GM19099 (cell line): ENCODE results near the gene APBA1.

Source experiments
- POLR2A ChIP-seq: IDR thresholded peaks from 3 replicates; pipeline ENCODE4 v1.6.1; 2011; ENCODE audit warnings: low read depth; ENCODE audit not compliant: insufficient read length; ENCODE audit errors: extremely low read depth

APBA1 gene

GRCh38 chr9:69673311-69673640 is 1.1 kb upstream of the APBA1 start:
- TF ChIP-seq POLR2A: no peak

DNA sequence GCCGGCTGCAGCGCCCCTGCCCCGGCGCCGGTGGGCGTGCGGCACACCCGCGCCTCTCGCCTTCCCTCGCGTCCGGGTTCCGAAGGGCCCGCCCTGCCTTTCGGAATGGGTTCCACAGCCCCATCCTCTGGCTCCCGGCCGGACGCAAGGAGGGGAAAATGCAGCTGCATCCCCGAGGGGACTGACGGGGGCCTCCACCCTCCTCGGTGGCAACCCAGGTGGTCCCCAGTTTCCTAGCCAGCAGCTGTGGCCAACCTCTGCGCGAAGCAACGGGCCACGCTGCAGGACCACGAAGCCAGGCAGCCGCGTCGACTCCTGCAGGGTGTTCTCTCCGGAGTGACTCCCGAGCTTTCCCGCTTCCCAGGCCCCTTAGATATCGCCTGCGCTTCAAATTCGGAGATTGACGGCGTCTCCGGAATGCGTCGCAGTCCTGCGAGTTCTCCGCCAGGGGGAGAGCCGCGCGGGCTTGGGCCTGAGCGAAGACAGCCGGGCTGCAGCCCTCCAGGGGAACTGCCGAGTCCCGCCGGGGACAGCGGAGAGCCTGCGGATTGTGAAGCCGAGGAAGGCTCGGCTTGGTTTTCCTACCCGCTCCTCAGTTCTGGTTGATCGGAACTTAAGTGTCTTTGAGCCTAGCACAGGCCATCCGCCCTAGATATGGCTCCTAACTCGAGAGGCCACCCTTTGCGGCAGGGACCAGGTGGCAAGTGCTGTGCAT is 582 bp upstream of the APBA1 start:
- no peak for TF ChIP-seq POLR2A

DNA sequence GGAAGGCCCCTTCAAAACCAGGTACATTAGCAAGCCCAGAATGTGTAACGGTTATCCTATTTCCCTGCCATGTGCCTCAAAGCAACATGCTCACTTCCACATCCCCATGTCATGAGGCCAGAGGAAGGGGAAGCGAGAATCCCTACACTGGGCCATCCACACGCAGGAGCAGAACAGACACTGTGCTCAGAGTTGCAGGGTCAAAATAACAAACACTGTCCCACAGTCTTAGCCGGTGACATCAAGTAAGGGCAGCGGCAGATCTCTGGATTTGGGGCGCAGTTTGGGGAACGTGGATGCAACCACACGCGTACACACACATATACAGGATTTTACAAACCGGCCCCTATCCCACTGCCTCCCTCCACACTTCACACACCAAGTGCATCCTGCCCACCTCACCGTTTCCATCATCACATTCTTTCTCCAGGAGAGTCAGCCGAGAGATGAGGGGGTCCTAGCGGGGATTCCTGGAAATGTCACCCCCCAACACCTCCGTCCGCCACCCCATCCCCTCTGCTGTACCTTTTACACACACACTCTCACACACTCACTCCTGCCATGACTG is 776 bp downstream of the APBA1 start:
- TF ChIP-seq POLR2A: no peak

- TF ChIP-seq POLR2A: no peak
Observed at GRCh38 chr9:69667306-69667705, 4.9 kb downstream of the APBA1 start.

DNA sequence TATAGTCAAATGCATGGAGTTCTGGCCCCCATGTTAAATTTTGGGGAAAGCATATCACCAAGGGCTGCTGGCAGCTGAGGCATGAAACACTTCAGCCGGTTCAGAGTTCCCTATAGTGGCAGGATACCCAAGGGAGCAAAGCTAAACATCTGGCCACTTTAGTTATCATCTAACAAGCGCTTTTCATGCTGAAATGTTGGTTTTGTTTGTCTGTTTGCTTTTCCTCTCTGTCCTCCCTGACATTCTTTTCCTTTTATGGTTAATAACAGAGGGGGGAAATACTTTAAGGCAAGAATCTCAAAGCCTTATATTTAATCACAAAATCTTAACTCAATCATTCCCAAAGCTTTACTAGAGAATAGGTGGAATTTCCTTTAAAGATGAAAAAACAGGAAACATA is 11.9 kb downstream of the APBA1 start:
- no peak for TF ChIP-seq POLR2A

GRCh38 chr9:69658987-69659675 is 13.0 kb downstream of the APBA1 start:
- TF ChIP-seq POLR2A: no peak

GRCh38 chr9:69657269-69657668 is 14.9 kb downstream of the APBA1 start:
- TF ChIP-seq POLR2A: no peak

DNA sequence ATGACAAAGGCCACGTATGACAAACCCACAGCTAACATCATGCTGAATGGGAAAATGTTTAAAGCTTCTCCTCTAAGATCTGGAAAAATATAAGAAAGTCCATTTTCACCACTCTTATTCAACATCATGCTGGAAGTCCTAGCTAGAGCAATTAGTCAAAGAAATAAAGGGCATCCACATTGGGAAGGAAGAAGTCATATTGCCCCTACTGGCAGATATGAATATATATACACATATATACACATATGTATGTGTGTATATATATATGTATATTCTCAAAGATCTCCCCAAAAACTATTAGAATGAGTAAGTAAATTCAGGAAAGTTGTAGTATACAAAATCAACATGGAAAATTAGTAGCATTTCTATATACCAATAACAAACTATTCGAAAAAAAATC is 17.1 kb downstream of the APBA1 start:
- TF ChIP-seq POLR2A: no peak

GRCh38 chr9:69653261-69653660 is 18.9 kb downstream of the APBA1 start:
- TF ChIP-seq POLR2A: no peak

DNA sequence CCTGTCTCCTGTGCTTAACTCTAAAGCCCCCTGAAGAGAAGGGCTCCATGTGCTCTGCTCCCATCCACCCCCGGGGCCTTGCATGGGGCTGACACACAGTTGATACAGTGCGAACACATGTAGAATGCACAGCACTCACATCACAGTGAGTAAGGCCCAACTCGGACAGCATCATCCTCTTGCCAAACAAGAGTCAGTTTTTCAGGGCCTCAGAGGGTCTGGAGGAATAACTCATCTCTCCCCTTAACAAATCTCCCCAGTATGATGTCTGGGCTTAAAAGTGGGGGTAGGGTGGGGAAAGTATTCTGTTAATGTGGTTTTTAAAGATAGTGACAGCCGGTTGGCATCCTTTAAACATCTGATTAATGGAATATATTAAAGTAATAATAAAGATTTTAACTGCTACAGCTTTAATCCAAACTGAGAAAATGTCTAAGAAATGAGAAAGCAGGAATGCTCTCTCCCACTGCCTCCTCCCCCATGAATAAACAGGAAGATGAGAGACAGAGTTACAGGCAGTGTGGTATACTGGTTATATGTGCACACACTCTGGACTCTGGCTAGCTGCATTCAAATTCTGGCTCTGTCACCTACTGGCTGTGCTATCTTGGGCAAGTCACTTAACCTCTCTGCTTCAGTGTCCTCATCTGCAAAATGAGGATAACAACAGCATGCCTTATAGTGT is 22.5 kb downstream of the APBA1 start:
- no peak for TF ChIP-seq POLR2A

DNA sequence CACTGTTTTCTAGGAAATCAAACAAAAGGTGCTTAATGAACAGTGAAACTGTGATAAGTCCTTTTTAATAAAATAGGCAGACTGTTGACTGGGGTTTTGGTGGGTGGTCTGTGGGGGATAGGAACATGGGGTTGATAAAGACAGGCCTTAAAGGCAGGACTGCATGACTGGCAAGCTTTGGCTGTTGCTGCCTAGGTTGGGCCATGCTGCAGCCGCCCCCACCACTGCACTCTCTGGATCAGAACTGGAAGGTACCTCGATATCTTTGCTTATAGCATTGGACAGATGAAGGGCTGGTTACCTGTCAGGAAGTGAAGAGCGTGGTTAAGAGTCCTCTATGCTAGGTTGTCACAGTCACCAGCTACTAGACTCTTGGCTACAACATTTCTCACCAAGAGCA is 24.4 kb downstream of the APBA1 start:
- no peak for TF ChIP-seq POLR2A

DNA sequence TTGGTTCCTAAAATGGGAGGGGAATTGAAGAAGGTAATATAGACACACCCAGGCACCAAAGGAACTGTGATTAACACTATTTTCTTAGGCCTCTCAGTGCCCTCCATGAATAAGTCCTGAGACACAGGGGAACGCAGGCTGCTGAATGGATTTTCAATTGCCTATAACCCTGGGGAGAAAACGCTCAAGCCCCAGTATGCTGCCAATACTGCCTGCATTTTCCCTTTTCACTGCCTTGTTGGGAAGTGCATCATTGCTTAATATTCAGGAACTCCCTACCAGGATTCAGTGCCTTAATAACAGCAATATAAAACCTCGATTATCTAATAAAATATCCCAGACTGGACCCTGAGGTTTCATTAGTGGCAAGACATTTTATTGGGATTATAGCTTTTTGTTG is 25.4 kb downstream of the APBA1 start:
- TF ChIP-seq POLR2A: no peak

DNA sequence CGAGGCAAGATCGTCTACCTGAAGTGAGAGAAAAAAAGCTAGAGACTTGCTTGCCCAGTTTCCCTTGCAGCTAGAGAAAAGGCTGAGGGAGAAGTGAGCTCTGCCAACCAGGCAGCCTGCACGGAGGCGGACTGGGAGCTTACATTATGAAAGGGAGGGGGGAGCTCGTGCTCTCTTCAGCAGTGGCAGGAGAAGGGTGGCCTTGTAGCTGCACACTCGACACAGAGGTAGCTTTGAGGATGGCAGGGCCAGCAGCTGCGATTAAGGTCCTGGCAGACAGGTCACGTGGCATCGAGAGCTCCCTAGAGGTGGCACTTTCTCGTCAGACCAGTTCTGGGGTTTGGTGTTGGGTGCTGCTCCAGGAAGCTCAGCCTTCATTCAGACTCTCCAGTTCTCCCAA is 26.7 kb downstream of the APBA1 start:
- TF ChIP-seq POLR2A: no peak

DNA sequence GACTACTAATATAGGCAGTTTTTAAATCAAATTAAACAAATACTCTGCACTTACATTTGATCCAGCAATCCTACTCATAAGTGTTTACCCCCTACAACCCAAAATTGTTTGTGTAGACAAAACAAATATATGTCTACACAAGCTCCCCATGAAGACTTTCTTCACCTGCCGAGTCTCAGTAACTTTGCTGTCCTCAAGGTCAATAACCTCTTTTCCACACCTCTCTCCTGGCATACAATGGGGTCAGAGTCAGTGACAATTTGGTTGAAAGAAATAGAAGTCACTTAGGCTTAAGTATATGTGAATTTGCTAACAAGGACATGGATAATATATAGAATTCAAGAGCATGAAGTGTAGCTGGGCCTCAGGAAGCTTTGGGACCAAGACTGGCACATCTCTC is 29.1 kb downstream of the APBA1 start:
- TF ChIP-seq POLR2A: no peak

GRCh38 chr9:69637817-69638200 is 34.4 kb downstream of the APBA1 start:
- no peak for TF ChIP-seq POLR2A
